Activated naive CD8-positive, alpha-beta T cell treated with anti-CD3 and anti-CD28 coated beads for 36 hours (primary cell): ENCODE results near the gene SELENOO. TPM values are rescaled to one million over a fixed set of nuclear protein-coding genes. Genes with fewer than 3 reads are reported as not detected.
"Not testable (repeated sequence)": the region's sequence is repeated elsewhere in the genome, so short reads cannot be mapped to it uniquely, and the experiment has no call there.

Source experiments
- DNase-seq: peaks from one replicate; pipeline ENCODE4 v3.0.0; 2021
- H3K27ac Mint-ChIP-seq: one replicate; pipeline ENCODE4 v1.8.0; 2022; ENCODE audit warnings: mild to moderate bottlenecking, moderate library complexity, mixed read lengths
- H3K27me3 Mint-ChIP-seq: one replicate; pipeline ENCODE4 v1.8.0; 2022; ENCODE audit warnings: mild to moderate bottlenecking, mixed read lengths
- H3K36me3 Mint-ChIP-seq: one replicate; pipeline ENCODE4 v1.8.0; 2021; ENCODE audit warnings: mild to moderate bottlenecking, mixed read lengths
- H3K4me1 Mint-ChIP-seq: one replicate; pipeline ENCODE4 v1.8.0; 2021; ENCODE audit warnings: mixed read lengths
- H3K4me3 Mint-ChIP-seq: one replicate; pipeline ENCODE4 v1.8.0; 2022; ENCODE audit warnings: mild to moderate bottlenecking, moderate library complexity, mixed read lengths
- H3K9me3 Mint-ChIP-seq: one replicate; pipeline ENCODE4 v1.8.0; 2022; ENCODE audit warnings: mixed read lengths
- total RNA-seq, 2 experiments: library from RNA; stranded (reverse); gene quantifications; one replicate each; pipeline ENCODE4 v1.2.3, GENCODE V29; 2021

The SELENOO gene
- total RNA-seq, 2 experiments from 2014 or later: 20.0 to 20.9 TPM

- H3K27ac Mint-ChIP-seq: peak overlapping the region; percentile 48
These were observed 866 bp upstream of the SELENOO start for GRCh38 chr22:50199829-50200460.

GRCh38 chr22:50201191-50202129 lies 649 bp downstream of the SELENOO start:
- Mint-ChIP-seq H3K4me3 (peak overlapping the region; percentile 86), H3K9me3 (no peaks in the 10 kb centered on the region), H3K27me3 (no peaks in the 10 kb centered on the region), H3K27ac (peak overlapping the region; percentile 76), H3K36me3 (peaks cover 14% of the 10 kb centered on the region), H3K4me1 (peaks cover 26% of the 10 kb centered on the region)
- DNase-seq: peak; percentile 36

More at GRCh38 chr22:50199829-50200460, 866 bp upstream of the SELENOO start:
- Mint-ChIP-seq H3K4me3 (peak overlapping the region; percentile 71), H3K9me3 (no peaks in the 10 kb centered on the region), H3K4me1 (peaks cover 23% of the 10 kb centered on the region), H3K27me3 (no peaks in the 10 kb centered on the region), H3K36me3 (peaks cover 14% of the 10 kb centered on the region)
- no peak for DNase-seq

GRCh38 chr22:50202130-50202666 lies 1.4 kb downstream of the SELENOO start:
- no peak for DNase-seq
- H3K36me3 Mint-ChIP-seq: peaks cover 14% of the 10 kb centered on the region
- H3K27me3 Mint-ChIP-seq: no peaks in the 10 kb centered on the region
- peaks cover 29% of the 10 kb centered on the region for H3K4me1 Mint-ChIP-seq
- peak overlapping the region; percentile 86 for H3K4me3 Mint-ChIP-seq
- no peaks in the 10 kb centered on the region for H3K9me3 Mint-ChIP-seq
- peak overlapping the region; percentile 76 for H3K27ac Mint-ChIP-seq

GRCh38 chr22:50203288-50203687 lies 2.5 kb downstream of the SELENOO start:
- Mint-ChIP-seq H3K4me3 (no peak overlapping the region), H3K9me3 (no peaks in the 10 kb centered on the region), H3K27me3 (no peaks in the 10 kb centered on the region), H3K4me1 (peaks cover 29% of the 10 kb centered on the region), H3K36me3 (peaks cover 14% of the 10 kb centered on the region), H3K27ac (no peak overlapping the region)
- no peak for DNase-seq

- DNase-seq: no peak
- peaks cover 25% of the 10 kb centered on the region for H3K4me1 Mint-ChIP-seq
- no peak overlapping the region for H3K27ac Mint-ChIP-seq
- H3K4me3 Mint-ChIP-seq: no peak overlapping the region
- H3K9me3 Mint-ChIP-seq: no peaks in the 10 kb centered on the region
- H3K36me3 Mint-ChIP-seq: peaks cover 14% of the 10 kb centered on the region
- H3K27me3 Mint-ChIP-seq: no peaks in the 10 kb centered on the region
These were observed 3.8 kb downstream of the SELENOO start for GRCh38 chr22:50204571-50204970.

GRCh38 chr22:50204998-50205397 lies 4.2 kb downstream of the SELENOO start:
- Mint-ChIP-seq H3K36me3 (peaks cover 18% of the 10 kb centered on the region), H3K4me1 (peaks cover 27% of the 10 kb centered on the region)
- H3K9me3 Mint-ChIP-seq, H3K4me3 Mint-ChIP-seq, H3K27me3 Mint-ChIP-seq, DNase-seq, H3K27ac Mint-ChIP-seq: not testable (repeated sequence)

- peaks cover 27% of the 10 kb centered on the region for H3K4me1 Mint-ChIP-seq
- H3K36me3 Mint-ChIP-seq: peaks cover 18% of the 10 kb centered on the region
- H3K9me3 Mint-ChIP-seq: no peaks in the 10 kb centered on the region
- no peak for DNase-seq
- peak overlapping the region; percentile 42 for H3K27ac Mint-ChIP-seq
- H3K4me3 Mint-ChIP-seq: no peak overlapping the region
- H3K27me3 Mint-ChIP-seq: no peaks in the 10 kb centered on the region
These were observed 5.2 kb downstream of the SELENOO start for GRCh38 chr22:50205781-50206569.

GRCh38 chr22:50206599-50206998 lies 5.8 kb downstream of the SELENOO start:
- H3K27me3 Mint-ChIP-seq: no peaks in the 10 kb centered on the region
- H3K27ac Mint-ChIP-seq: no peak overlapping the region
- H3K36me3 Mint-ChIP-seq: peaks cover 18% of the 10 kb centered on the region
- H3K4me3 Mint-ChIP-seq: no peak overlapping the region
- no peak for DNase-seq
- peaks cover 27% of the 10 kb centered on the region for H3K4me1 Mint-ChIP-seq
- H3K9me3 Mint-ChIP-seq: no peaks in the 10 kb centered on the region

GRCh38 chr22:50207383-50208140 lies 6.8 kb downstream of the SELENOO start:
- H3K36me3 Mint-ChIP-seq: peaks cover 17% of the 10 kb centered on the region
- no peak overlapping the region for H3K27ac Mint-ChIP-seq
- DNase-seq: no peak
- H3K4me3 Mint-ChIP-seq: no peak overlapping the region
- no peaks in the 10 kb centered on the region for H3K9me3 Mint-ChIP-seq
- H3K27me3 Mint-ChIP-seq: no peaks in the 10 kb centered on the region
- H3K4me1 Mint-ChIP-seq: peaks cover 20% of the 10 kb centered on the region

- peaks cover 16% of the 10 kb centered on the region for H3K36me3 Mint-ChIP-seq
- H3K27ac Mint-ChIP-seq: no peak overlapping the region
- peaks cover 2% of the 10 kb centered on the region for H3K27me3 Mint-ChIP-seq
- no peak overlapping the region for H3K4me3 Mint-ChIP-seq
- H3K9me3 Mint-ChIP-seq: no peaks in the 10 kb centered on the region
- peaks cover 14% of the 10 kb centered on the region for H3K4me1 Mint-ChIP-seq
- no peak for DNase-seq
These were observed 7.7 kb downstream of the SELENOO start for GRCh38 chr22:50208430-50208938.

- DNase-seq: no peak
- Mint-ChIP-seq H3K36me3 (peaks cover 10% of the 10 kb centered on the region), H3K4me1 (peaks cover 14% of the 10 kb centered on the region), H3K4me3 (no peak overlapping the region), H3K9me3 (no peaks in the 10 kb centered on the region), H3K27ac (no peak overlapping the region), H3K27me3 (peaks cover 4% of the 10 kb centered on the region)
These were observed 8.4 kb downstream of the SELENOO start for GRCh38 chr22:50208939-50209892.

- DNase-seq: peak; percentile 57
- Mint-ChIP-seq H3K36me3 (peaks cover 14% of the 10 kb centered on the region), H3K4me3 (no peak overlapping the region), H3K27ac (peak overlapping the region; percentile 71), H3K4me1 (peaks cover 12% of the 10 kb centered on the region), H3K9me3 (no peaks in the 10 kb centered on the region), H3K27me3 (peaks cover 4% of the 10 kb centered on the region)
These were observed 9.1 kb downstream of the SELENOO start for GRCh38 chr22:50209893-50210292.
